CD4-positive, alpha-beta memory T cell (primary cell): Measurements from ENCODE around the gene PIEZO1. TPM values are rescaled to one million over a fixed set of nuclear protein-coding genes. Genes with fewer than 3 reads are reported as not detected.

ENCODE experiments used
- CTCF ChIA-PET: fragments of 350-600 bp; sonication (Branson Sonifier 250); formaldehyde crosslinking; loops from one replicate; lab custom pipeline; 2021; ENCODE audit warnings: inconsistent platforms; ENCODE audit not compliant: partially characterized antibody; lab: Charles Lee
- POLR2A ChIA-PET: fragments of 350-600 bp; sonication (Branson Sonifier 250); formaldehyde crosslinking; loops from one replicate; lab custom pipeline; 2021; ENCODE audit not compliant: partially characterized antibody; lab: Charles Lee
- DNase-seq, 5 donors: peaks; one replicate each; pipeline versions ENCODE4 v3.0.0 to v3.0.0-alpha.2; 2020 to 2022; ENCODE audit warnings: mixed read lengths in 1 of 5
- H3K27ac ChIP-seq: one replicate; pipeline ENCODE4 v1.7.0; 2013; ENCODE audit warnings: low read depth, low read length
- H3K27me3 ChIP-seq: 2 replicates; pipeline ENCODE4 v1.7.0; 2013; ENCODE audit warnings: mild to moderate bottlenecking, low read length, moderate library complexity; ENCODE audit not compliant: insufficient read depth
- H3K36me3 ChIP-seq: 2 replicates; pipeline ENCODE4 v1.7.0; 2013; ENCODE audit warnings: mild to moderate bottlenecking, low read length, moderate library complexity; ENCODE audit not compliant: insufficient read depth
- H3K4me1 ChIP-seq: 2 replicates; pipeline ENCODE4 v1.7.0; 2013; ENCODE audit warnings: mild to moderate bottlenecking, low read length, moderate library complexity; ENCODE audit not compliant: insufficient read depth
- H3K4me3 ChIP-seq, 2 donors: one replicate each; pipeline ENCODE4 v1.7.0; 2013; ENCODE audit warnings: low read length in 2 of 2, mild to moderate bottlenecking in 1 of 2
- H3K9me3 ChIP-seq, 2 donors: one replicate each; pipeline ENCODE4 v1.7.0; 2013; ENCODE audit warnings: low read length in 2 of 2, control low read depth in 1 of 2; ENCODE audit not compliant: control insufficient read depth in 1 of 2
- H3K27ac Mint-ChIP-seq, 7 donors: one replicate each; pipeline ENCODE4 v1.8.0; 2020 to 2021; ENCODE audit warnings: mixed read lengths in 7 of 7, mild to moderate bottlenecking in 6 of 7, inconsistent platforms in 3 of 7, moderate library complexity in 3 of 7
- H3K27me3 Mint-ChIP-seq, 2 donors: one replicate each; pipeline ENCODE4 v1.8.0; 2020 to 2021; ENCODE audit warnings: mixed read lengths in 2 of 2
- H3K36me3 Mint-ChIP-seq, 2 donors: one replicate each; pipeline ENCODE4 v1.8.0; 2020 to 2021; ENCODE audit warnings: mixed read lengths in 2 of 2, inconsistent platforms in 1 of 2, mild to moderate bottlenecking in 1 of 2
- H3K4me1 Mint-ChIP-seq, 4 donors: one replicate each; pipeline ENCODE4 v1.8.0; 2020 to 2021; ENCODE audit warnings: mixed read lengths in 4 of 4, mild to moderate bottlenecking in 1 of 4
- H3K4me3 Mint-ChIP-seq, 8 donors: one replicate each; pipeline ENCODE4 v1.8.0; 2020 to 2021; ENCODE audit warnings: mixed read lengths in 8 of 8, mild to moderate bottlenecking in 7 of 8, moderate library complexity in 6 of 8, inconsistent platforms in 3 of 8
- H3K9me3 Mint-ChIP-seq, 8 donors: one replicate each; pipeline ENCODE4 v1.8.0; 2020 to 2021; ENCODE audit warnings: mixed read lengths in 8 of 8, mild to moderate bottlenecking in 5 of 8, inconsistent platforms in 3 of 8, moderate library complexity in 1 of 8
- intact Hi-C: fragments of 100-400 bp; cut with micrococcal nuclease; formaldehyde crosslinking; loops from one replicate; pipeline ENCODE4 v1.15.1; 2023
- polyA plus RNA-seq, 2 donors: library from polyadenylated mRNA; unstranded; fragments of 300-500 nt; fragmentation: Illumina TruSeq; gene quantifications; one replicate each; pipeline ENCODE4 v1.2.3, GENCODE V29; 2021
- total RNA-seq, 2 experiments: library from RNA; stranded (reverse); gene quantifications; one replicate each; pipeline ENCODE4 v1.2.3, GENCODE V29; 2021

PIEZO1 gene
- total and polyA plus RNA-seq, 4 experiments from 2014 or later: 12.0 to 302 (median 171) TPM

DNA sequence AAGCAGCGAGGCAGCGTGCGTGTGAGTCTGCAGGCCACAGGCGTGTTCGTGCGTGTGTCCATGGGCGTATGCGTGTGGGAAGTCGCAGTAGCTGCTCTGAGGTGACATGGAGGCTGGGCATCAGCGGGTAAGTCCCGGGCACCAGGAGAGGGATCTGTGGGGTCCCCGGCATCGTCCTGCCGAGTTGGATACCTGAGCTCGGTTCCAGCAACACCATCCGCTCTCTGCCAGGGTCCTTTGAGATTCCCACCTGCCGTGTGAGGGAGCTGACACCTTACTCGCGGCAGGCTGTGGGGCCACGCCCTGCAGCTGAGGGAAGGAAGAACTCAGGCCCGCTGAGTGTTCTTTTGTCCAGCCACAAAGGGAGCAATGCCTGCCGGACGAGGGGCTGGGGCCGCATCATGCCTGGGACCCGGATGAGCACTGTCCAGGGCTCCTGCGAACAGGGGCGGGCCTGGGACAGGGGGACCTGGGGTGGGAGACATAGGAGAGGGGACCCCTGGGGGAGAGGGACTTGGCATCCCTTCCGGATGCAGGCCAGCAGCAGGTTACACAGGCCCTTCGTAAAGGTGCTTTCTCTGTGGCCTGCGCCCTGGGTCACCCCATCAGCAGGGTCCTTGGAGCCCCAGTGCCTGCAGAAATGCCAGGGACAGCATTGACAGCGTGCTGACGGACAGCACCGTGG is 93.7 kb downstream of the PIEZO1 start:
- H3K27me3 ChIP-seq: no peaks in the 10 kb centered on the region
- peak overlapping the region; percentile 32 to 39 for H3K4me3 ChIP-seq
- no peaks in the 10 kb centered on the region for H3K9me3 ChIP-seq
- ChIA-PET POLR2A (interaction anchor here (10.2 kb wide), 1 partner anchor 13 kb away, joined by 249 read pairs; the partner anchor contains the start of genes CTU2 and RNF166), CTCF (interaction anchor here (1.7 kb wide), 1 partner anchor 71 kb away, joined by 4 read pairs; no protein-coding TSS in a partner anchor)
- Mint-ChIP-seq H3K4me1 (peaks cover 21 to 67% (median 45%) of the 10 kb centered on the region in 4 donors), H3K4me3 (peak overlapping the region; percentile 21 to 87 (median 71)), H3K9me3 (no peaks in the 10 kb centered on the region), H3K27ac (peak overlapping the region; percentile 40 to 94 (median 90)), H3K27me3 (no peaks in the 10 kb centered on the region), H3K36me3 (peaks cover 0 to 4% of the 10 kb centered on the region in 2 donors)
- H3K36me3 ChIP-seq: peaks cover 9% of the 10 kb centered on the region
- no peak for DNase-seq
- H3K4me1 ChIP-seq: peaks cover 75% of the 10 kb centered on the region
- peak overlapping the region; percentile 36 for H3K27ac ChIP-seq
- intact Hi-C loops: no loop called here

DNA sequence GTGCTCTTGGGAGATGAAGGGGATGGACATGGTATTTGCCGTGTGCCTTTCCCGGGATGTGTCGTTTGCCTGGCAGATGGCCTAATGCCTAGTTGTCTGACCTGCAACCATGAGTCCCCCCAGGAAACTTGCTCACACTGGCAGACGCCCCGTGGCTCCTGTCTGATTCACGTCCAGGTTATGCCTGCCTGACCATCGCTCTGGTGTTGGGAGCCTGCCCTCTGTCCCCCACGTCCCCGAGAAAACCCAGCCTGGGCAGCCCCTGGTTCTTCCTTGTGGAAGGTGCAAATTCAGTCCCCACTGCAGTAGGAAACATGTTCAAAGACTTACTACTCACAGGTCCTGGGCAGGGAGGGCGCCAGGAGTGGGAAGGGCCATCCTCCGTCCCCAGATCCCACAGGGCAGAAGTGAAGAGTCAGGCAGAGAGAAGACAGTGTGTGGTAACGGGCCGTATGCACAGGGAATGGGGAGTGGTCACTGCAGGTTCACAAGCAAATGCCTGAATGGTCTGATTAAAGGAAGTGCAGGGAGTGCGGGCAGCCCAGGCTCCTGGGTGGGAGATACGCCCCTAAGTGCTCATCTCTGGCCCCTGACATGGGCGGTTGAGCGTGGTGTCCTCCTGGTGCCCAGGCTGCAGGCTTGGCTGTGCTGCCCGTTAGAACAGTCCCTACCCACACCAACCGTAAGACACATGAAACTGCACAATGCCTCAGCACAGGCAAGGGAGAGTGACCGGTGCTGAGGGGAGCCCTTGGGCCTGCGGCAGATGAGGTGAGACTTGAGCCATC is 94.5 kb downstream of the PIEZO1 start:
- Mint-ChIP-seq H3K9me3 (no peaks in the 10 kb centered on the region), H3K4me3 (peak overlapping the region; percentile 21 to 66 (median 47))
- CTCF ChIA-PET: no interaction called here

DNA sequence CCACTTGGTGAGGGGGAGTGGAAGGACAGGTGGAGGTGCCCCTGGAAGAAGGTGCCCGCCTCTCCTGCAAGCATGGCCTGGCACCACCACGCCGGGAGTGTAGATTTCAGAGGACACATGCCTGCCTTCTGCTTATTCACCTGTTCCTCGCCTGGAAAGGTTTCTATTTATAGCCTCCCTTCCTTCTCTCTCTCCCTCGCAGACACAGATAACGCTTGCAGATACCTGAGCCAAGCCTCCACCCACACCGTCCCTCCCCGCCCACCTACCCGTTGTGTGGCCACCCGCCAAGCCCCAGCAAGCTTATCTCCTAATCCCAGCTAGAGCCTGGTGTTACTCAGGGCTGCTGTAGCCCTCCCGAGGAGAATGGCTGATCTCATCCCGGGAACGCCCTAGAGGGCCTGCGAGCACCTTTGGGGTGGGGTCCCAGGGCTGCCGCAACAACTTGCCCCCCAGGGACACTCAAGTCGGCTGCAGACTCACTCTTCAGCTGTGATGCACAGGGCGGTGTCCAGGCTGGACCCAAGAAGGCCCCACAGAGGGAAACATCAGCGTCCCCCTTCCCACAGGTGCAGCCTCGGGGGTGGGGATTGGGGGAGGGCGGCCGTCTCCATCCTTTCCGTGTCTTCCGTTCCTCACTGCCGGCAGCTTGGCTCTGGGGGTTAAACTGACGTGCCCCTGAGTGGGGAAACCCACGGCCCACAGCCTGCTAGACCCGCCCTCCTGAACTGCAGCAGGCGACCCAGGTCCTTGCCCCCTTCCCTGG is 96.8 kb downstream of the PIEZO1 start:
- intact Hi-C loops: loop anchor here (5.0 kb wide), 2 partner anchors 51 to 94 kb away; partner anchors contain the start of gene IL17C
- Histone ChIP-seq H3K4me1 (peaks cover 73% of the 10 kb centered on the region), H3K36me3 (no peaks in the 10 kb centered on the region), H3K27me3 (no peaks in the 10 kb centered on the region), H3K4me3 (no peak overlapping the region), H3K9me3 (no peaks in the 10 kb centered on the region), H3K27ac (no peak overlapping the region)
- Mint-ChIP-seq H3K36me3 (no peaks in the 10 kb centered on the region), H3K27ac (peak overlapping the region in 2 of 7 donors; percentile 66 to 72), H3K4me1 (peaks cover 26 to 70% (median 51%) of the 10 kb centered on the region in 4 donors), H3K27me3 (no peaks in the 10 kb centered on the region), H3K4me3 (peak overlapping the region in 4 of 8 donors; percentile 27 to 64 (median 36)), H3K9me3 (no peaks in the 10 kb centered on the region)
- CTCF ChIA-PET: interaction anchor here (0.9 to 1.8 kb wide), 4 partner anchors 10 to 50 kb away, joined by 3 to 8 read pairs (median 4); partner anchors contain the start of gene IL17C
- DNase-seq: no peak
- POLR2A ChIA-PET: interaction anchor here (1.7 to 10.2 kb wide), 5 partner anchors 9 to 55 kb away, joined by 5 to 249 read pairs (median 8); partner anchors contain the start of genes CTU2, MVD and RNF166

More for the DNA sequence above, 94.5 kb downstream of the PIEZO1 start:
- DNase-seq: no peak
- Mint-ChIP-seq H3K36me3 (peaks cover 0 to 4% of the 10 kb centered on the region in 2 donors), H3K4me1 (peaks cover 21 to 64% (median 44%) of the 10 kb centered on the region in 4 donors), H3K27me3 (no peaks in the 10 kb centered on the region), H3K27ac (peak overlapping the region; percentile 40 to 90 (median 77))
- H3K9me3 ChIP-seq: no peaks in the 10 kb centered on the region
- H3K27ac ChIP-seq: no peak overlapping the region
- POLR2A ChIA-PET: interaction anchor here (0.7 to 10.2 kb wide), 2 partner anchors 14 to 22 kb away, joined by 3 to 249 read pairs; partner anchors contain the start of genes CTU2 and RNF166
- no peak overlapping the region for H3K4me3 ChIP-seq
- peaks cover 74% of the 10 kb centered on the region for H3K4me1 ChIP-seq
- intact Hi-C loops: no loop called here
- H3K27me3 ChIP-seq: no peaks in the 10 kb centered on the region
- peaks cover 1% of the 10 kb centered on the region for H3K36me3 ChIP-seq

DNA sequence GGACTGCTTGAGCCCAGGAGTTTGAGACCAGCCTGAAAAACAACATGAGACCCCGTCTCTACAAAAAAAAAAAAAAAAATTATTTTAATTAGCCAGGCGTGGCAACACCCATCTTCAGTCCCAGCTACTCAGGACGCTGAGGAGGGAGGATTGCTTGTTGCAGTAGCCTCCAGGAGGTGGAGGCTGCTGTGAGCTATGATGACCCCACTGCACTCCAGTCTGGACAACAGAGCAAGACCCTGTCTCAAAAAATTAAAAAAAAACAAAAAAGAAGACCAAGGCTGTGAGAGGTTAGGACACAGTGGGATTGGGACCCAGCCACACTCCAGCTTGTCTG is 97.4 kb downstream of the PIEZO1 start:
- DNase-seq: no peak
- ChIA-PET CTCF (interaction anchor here (0.9 to 3.3 kb wide), 5 partner anchors 11 to 49 kb away, joined by 3 to 21 read pairs (median 4); partner anchors contain the start of gene IL17C), POLR2A (interaction anchor here (0.6 to 10.2 kb wide), 9 partner anchors 10 to 124 kb away, joined by 3 to 249 read pairs (median 7); partner anchors contain the start of genes APRT, CTU2, MVD and RNF166)
- Mint-ChIP-seq H3K9me3 (no peaks in the 10 kb centered on the region), H3K36me3 (no peaks in the 10 kb centered on the region), H3K4me1 (peaks cover 23 to 67% (median 48%) of the 10 kb centered on the region in 4 donors), H3K4me3 (peak overlapping the region in 2 of 8 donors; percentile 3 to 46), H3K27ac (peak overlapping the region in 2 of 7 donors; percentile 30 to 66), H3K27me3 (no peaks in the 10 kb centered on the region)
- Histone ChIP-seq H3K27me3 (no peaks in the 10 kb centered on the region), H3K4me3 (no peak overlapping the region), H3K36me3 (no peaks in the 10 kb centered on the region), H3K27ac (no peak overlapping the region), H3K9me3 (no peaks in the 10 kb centered on the region), H3K4me1 (peaks cover 68% of the 10 kb centered on the region)
- intact Hi-C loops: loop anchor here (5.0 kb wide), 2 partner anchors 50 to 95 kb away; partner anchors contain the start of gene IL17C

GRCh38 chr16:88687254-88687576 is 97.8 kb downstream of the PIEZO1 start:
- Histone ChIP-seq H3K27me3 (no peaks in the 10 kb centered on the region), H3K36me3 (no peaks in the 10 kb centered on the region), H3K4me3 (no peak overlapping the region), H3K9me3 (no peaks in the 10 kb centered on the region), H3K27ac (no peak overlapping the region), H3K4me1 (peaks cover 68% of the 10 kb centered on the region)
- DNase-seq: no peak
- intact Hi-C loops: loop anchor here (5.0 kb wide), 2 partner anchors 50 to 95 kb away; partner anchors contain the start of gene IL17C
- H3K4me1 Mint-ChIP-seq: peaks cover 24 to 67% (median 48%) of the 10 kb centered on the region in 4 donors
- peak overlapping the region in 6 of 8 donors; percentile 3 to 65 (median 52) for H3K4me3 Mint-ChIP-seq
- H3K27ac Mint-ChIP-seq: peak overlapping the region in 2 of 7 donors; percentile 18 to 25
- ChIA-PET CTCF (interaction anchor here (0.9 to 3.3 kb wide), 5 partner anchors 11 to 94 kb away, joined by 3 to 21 read pairs (median 4); partner anchors contain the start of gene IL17C), POLR2A (interaction anchor here (0.6 to 10.2 kb wide), 9 partner anchors 10 to 125 kb away, joined by 3 to 249 read pairs (median 7); partner anchors contain the start of genes APRT, CTU2, MVD and RNF166)
- H3K36me3 Mint-ChIP-seq: peaks cover 0 to 3% of the 10 kb centered on the region in 2 donors
- H3K9me3 Mint-ChIP-seq: no peaks in the 10 kb centered on the region
- H3K27me3 Mint-ChIP-seq: no peaks in the 10 kb centered on the region
